Heart right ventricle (tissue), 16 donors: ENCODE results near the gene TCF12. TPM values are rescaled to one million over a fixed set of nuclear protein-coding genes. Genes with fewer than 3 reads are reported as not detected.
A peak's percentile ranks its signal among the peaks of the same experiment; 100 is the strongest.

Source experiments
- ATAC-seq, 8 donors: fragments of 200-7000 bp; cut with Tn5 transposase; one replicate each; pipeline ENCODE4 v1.9.1; 2020; ENCODE audit warnings: mild to moderate bottlenecking in 8 of 8, moderate library complexity in 8 of 8, moderate number of reproducible peaks in 1 of 8
- DNase-seq, 2 donors: peaks; one replicate each; pipeline ENCODE4 v3.0.0-alpha.2; 2020
- H3K27ac ChIP-seq, 10 donors: fragments of 200-600 bp; sonication (generic) in 2 of 10; one replicate each; pipeline versions ENCODE4 v1.5.0 to v1.8.0; 2020 to 2022; ENCODE audit warnings: mild to moderate bottlenecking in 3 of 10
- H3K27me3 ChIP-seq, 7 donors: fragments of 200-600 bp; one replicate each; pipeline ENCODE4 v1.8.0; 2021 to 2022; ENCODE audit warnings: mild to moderate bottlenecking in 2 of 7
- H3K36me3 ChIP-seq, 9 donors: fragments of 200-600 bp; sonication (generic) in 1 of 9; one replicate each; pipeline versions ENCODE4 v1.5.0 to v1.8.0; 2020 to 2022; ENCODE audit warnings: mild to moderate bottlenecking in 2 of 9
- H3K4me1 ChIP-seq, 9 donors: fragments of 200-600 bp; sonication (generic) in 1 of 9; one replicate each; pipeline versions ENCODE4 v1.5.0 to v1.8.0; 2020 to 2022; ENCODE audit warnings: mild to moderate bottlenecking in 4 of 9
- H3K4me3 ChIP-seq, 10 donors: fragments of 200-600 bp; sonication (generic) in 2 of 10; one replicate each; pipeline versions ENCODE4 v1.5.0 to v1.8.0; 2020 to 2022; ENCODE audit warnings: mild to moderate bottlenecking in 7 of 10, moderate library complexity in 2 of 10
- H3K9me3 ChIP-seq, 11 donors: fragments of 200-600 bp in 10 of 11; sonication (generic) in 2 of 11; one replicate each; pipeline versions ENCODE4 v1.5.0 to v1.8.0; 2013 to 2022; ENCODE audit warnings: mild to moderate bottlenecking in 2 of 11, control low read depth in 1 of 11, moderate library complexity in 1 of 11
- WGBS, 2 donors: extraction: QIAGEN DNeasy Blood & Tissue Kit; methylation state at CpG; one replicate each; pipeline ENCODE4 v1.1.7; 2013; ENCODE audit warnings: inconsistent platforms in 1 of 2; 5-methylcytosine and 5-hydroxymethylcytosine counted together
- intact Hi-C, 10 donors: fragments of 100-400 bp; cut with DNase I; formaldehyde crosslinking; loops; one replicate each; pipeline versions ENCODE4 v1.11.1 to v1.14.2; 2022
- polyA plus RNA-seq, 2 donors: library from polyadenylated mRNA; stranded (reverse); fragments of 200-250 nt; gene quantifications; one replicate each; pipeline ENCODE4 v1.2.3, GENCODE V29; 2013
- total RNA-seq, 10 donors: library from RNA; stranded (reverse); fragmentation: NEBNext Ultra II Directional in 3 of 10; extraction: Animal tissue kit (Norgen Biotek cat#: 25700) in 3 of 10; gene quantifications; one replicate each; pipeline versions ENCODE4 v1.2.1 to v1.2.4, GENCODE V29; 2021 to 2023
- TF ChIP-seq, protein P1 (sequence below), 9 donors: fragments of 200-600 bp; sonication (generic) in 2 of 9; IDR thresholded peaks; one replicate each; pipeline versions ENCODE4 v1.5.0 to v1.8.0; 2021 to 2022; ENCODE audit warnings: antibody characterized with exemption in 9 of 9, mild to moderate bottlenecking in 5 of 9, moderate library complexity in 1 of 9
- donor health status: Arrhythmogenic right ventricular cardiomyopathy.
- donor health status: ischemic (EF 13 %, LVEDD 7.1; RV severe dilation, severe dysfunction).
- donor health status: healthy with polysubstance abuse.
- donor health status: DM: no; HTN: yes; CAD: no.
- donor health status: DM: no; HTN: no; CAD: no.
- donor health status: ischemic (EF 25% LVEDD 6.9; RV normal size, moderate dysfunction).
- donor health status: ischemic (EF 25% LVEDD 5.7; RV mildly dilated, moderate dysfunction).
- donor health status: healthy.
- donor health status: DM: yes; HTN: yes; CAD: no.
- donor health status: Ischemic cardiomyopathy.
- donor health status: ischemic (EF 35%, LVEDD 5.7; RV mildly dilated, moderate dysfunction).
- donor health status: nonischemic (EF 11% LVEDD 7.7; RV severe dilation, severe dysfunction).
- donor health status: DM: yes; HTN: yes; CAD: no.
- donor health status: PGD.
- donor health status: ischemic (EF 29% LVEDD 5.4; RV normal size, mild dysfunction).
- donor health status: nonischemic (EF 23%, LVEDD 6.1; RV moderate dilation, normal function).

Gene TCF12
- total and polyA plus RNA-seq, 12 donors = 8.7 to 55.7 (median 38.4) TPM

DNA sequence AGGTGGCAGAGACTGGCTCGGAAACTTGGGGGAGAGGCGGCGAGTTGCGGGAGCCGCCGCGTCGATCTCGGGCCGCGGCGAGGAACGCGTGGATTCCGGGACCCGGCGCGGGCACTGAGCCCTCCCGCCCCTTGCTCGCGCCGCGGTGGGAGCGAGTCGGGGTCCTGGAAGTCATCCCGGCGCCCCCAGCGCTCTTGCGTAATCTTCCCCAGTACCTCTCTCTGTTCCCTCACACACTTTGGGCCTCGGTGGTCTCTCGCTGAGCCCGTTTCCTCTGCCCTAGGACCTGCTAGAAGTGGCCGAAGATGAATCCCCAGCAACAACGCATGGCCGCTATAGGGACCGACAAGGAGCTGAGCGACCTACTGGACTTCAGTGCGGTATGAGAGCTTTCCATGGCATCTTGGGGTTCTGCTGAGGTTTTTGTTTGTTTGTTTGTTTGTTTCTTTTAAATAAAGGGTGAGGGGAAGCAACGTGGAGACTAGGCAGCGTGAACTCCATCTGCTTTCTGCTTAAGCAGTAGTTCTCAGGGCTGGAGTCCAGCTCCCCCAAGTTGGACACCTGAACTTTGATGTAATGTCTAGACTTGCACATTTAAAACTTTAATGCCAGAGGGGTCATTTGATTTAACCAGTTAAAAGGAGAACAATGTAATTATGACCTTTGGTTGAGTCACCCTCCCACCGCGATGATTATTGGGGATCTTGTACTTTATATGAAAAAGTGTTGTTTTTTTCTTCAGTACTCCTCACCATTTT, 1.3 kb downstream of the TCF12 start:
- Histone ChIP-seq H3K4me3 (peak overlapping the region; percentile 84 to 97 (median 91)), H3K27ac (peak overlapping the region; percentile 93 to 98 (median 98)), H3K4me1 (peaks cover 3 to 73% (median 59%) of the 10 kb centered on the region in 9 donors), H3K27me3 (no peaks in the 10 kb centered on the region), H3K36me3 (peaks cover 0 to 38% (median 0%) of the 10 kb centered on the region in 9 donors), H3K9me3 (no peaks in the 10 kb centered on the region)
- ATAC-seq (peak in 1 of 8 donors; percentile 3), DNase-seq (peak; percentile 23 to 30)
- WGBS, 2 donors = 2 to 3% methylated on average over 26 to 42 of the region's 42 CpGs
- TF ChIP-seq, protein P1, sequence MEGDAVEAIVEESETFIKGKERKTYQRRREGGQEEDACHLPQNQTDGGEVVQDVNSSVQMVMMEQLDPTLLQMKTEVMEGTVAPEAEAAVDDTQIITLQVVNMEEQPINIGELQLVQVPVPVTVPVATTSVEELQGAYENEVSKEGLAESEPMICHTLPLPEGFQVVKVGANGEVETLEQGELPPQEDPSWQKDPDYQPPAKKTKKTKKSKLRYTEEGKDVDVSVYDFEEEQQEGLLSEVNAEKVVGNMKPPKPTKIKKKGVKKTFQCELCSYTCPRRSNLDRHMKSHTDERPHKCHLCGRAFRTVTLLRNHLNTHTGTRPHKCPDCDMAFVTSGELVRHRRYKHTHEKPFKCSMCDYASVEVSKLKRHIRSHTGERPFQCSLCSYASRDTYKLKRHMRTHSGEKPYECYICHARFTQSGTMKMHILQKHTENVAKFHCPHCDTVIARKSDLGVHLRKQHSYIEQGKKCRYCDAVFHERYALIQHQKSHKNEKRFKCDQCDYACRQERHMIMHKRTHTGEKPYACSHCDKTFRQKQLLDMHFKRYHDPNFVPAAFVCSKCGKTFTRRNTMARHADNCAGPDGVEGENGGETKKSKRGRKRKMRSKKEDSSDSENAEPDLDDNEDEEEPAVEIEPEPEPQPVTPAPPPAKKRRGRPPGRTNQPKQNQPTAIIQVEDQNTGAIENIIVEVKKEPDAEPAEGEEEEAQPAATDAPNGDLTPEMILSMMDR (IDR thresholded peaks at IDR 0.05) = peak in 1 of 9 donors; percentile 4
- intact Hi-C loops = loop anchor here in 9 of 10 donors (2.0 to 10.0 kb wide), 9 partner anchors 31 to 385 kb away; no protein-coding TSS in a partner anchor

- peak overlapping the region; percentile 84 to 97 (median 91) for H3K4me3 ChIP-seq
- intact Hi-C loops = loop anchor here in 1 of 10 donors (5.0 kb wide), 1 partner anchor 217 kb away; no protein-coding TSS in a partner anchor
- TF ChIP-seq, protein P1 (IDR thresholded peaks at IDR 0.05) = no peak
- H3K27me3 ChIP-seq = no peaks in the 10 kb centered on the region
- peaks cover 0 to 40% (median 0%) of the 10 kb centered on the region in 9 donors for H3K36me3 ChIP-seq
- WGBS, 2 donors = 14 to 24% methylated on average over 3 of the region's 3 CpGs
- H3K4me1 ChIP-seq = peaks cover 3 to 74% (median 58%) of the 10 kb centered on the region in 9 donors
- H3K9me3 ChIP-seq = no peaks in the 10 kb centered on the region
- ATAC-seq (no peak), DNase-seq (no peak)
- H3K27ac ChIP-seq = peak overlapping the region in 5 of 10 donors; percentile 97 to 98 (median 97)
These were observed 1.9 kb downstream of the TCF12 start for GRCh38 chr15:56920367-56920627.

- intact Hi-C loops = loop anchor here in 1 of 10 donors (5.0 kb wide), 1 partner anchor 214 kb away; no protein-coding TSS in a partner anchor
- H3K4me3 ChIP-seq = no peak overlapping the region
- TF ChIP-seq, protein P1 (IDR thresholded peaks at IDR 0.05) = no peak
- no peak for ATAC-seq
- DNase-seq = no peak
- peaks cover 0 to 74% (median 61%) of the 10 kb centered on the region in 9 donors for H3K4me1 ChIP-seq
- no peaks in the 10 kb centered on the region for H3K9me3 ChIP-seq
- H3K27ac ChIP-seq = peak overlapping the region in 3 of 10 donors; percentile 1 to 33 (median 11)
- H3K27me3 ChIP-seq = no peaks in the 10 kb centered on the region
- WGBS, 2 donors = 52 to 58% methylated on average over 3 of the region's 3 CpGs
- H3K36me3 ChIP-seq = peaks cover 0 to 44% (median 0%) of the 10 kb centered on the region in 9 donors
These were observed 4.7 kb downstream of the TCF12 start for GRCh38 chr15:56923174-56923591.

- DNase-seq = no peak
- TF ChIP-seq, protein P1 (IDR thresholded peaks at IDR 0.05) = no peak
- WGBS, 2 donors = 73 to 82% methylated on average over 1 of the region's 1 CpG
- peaks cover 0 to 87% (median 76%) of the 10 kb centered on the region in 9 donors for H3K4me1 ChIP-seq
- no peak overlapping the region for H3K27ac ChIP-seq
- no peaks in the 10 kb centered on the region for H3K27me3 ChIP-seq
- H3K36me3 ChIP-seq = peaks cover 0 to 28% (median 0%) of the 10 kb centered on the region in 9 donors
- intact Hi-C loops = no loop called here
- no peak overlapping the region for H3K4me3 ChIP-seq
- H3K9me3 ChIP-seq = no peaks in the 10 kb centered on the region
- no peak for ATAC-seq
These were observed 9.4 kb downstream of the TCF12 start for GRCh38 chr15:56927816-56928215.
